Measurements from ENCODE around the gene TMEM26. TPM values are rescaled to one million over a fixed set of nuclear protein-coding genes. Genes with fewer than 3 reads are reported as not detected.

TMEM26 gene
- total and polyA plus RNA-seq, 12 donors = 0.06 to 0.88 (median 0.32) TPM

- H3K9me3 ChIP-seq = no peaks in the 10 kb centered on the region
- intact Hi-C loops (cut with DNase I) = no loop called here
- no peaks in the 10 kb centered on the region for H3K36me3 ChIP-seq
- WGBS, 2 donors = 7 to 8% methylated on average over 28 of the region's 28 CpGs
- H3K4me3 ChIP-seq = peak overlapping the region; percentile 19 to 63 (median 58)
- ATAC-seq (peak in 3 of 8 donors; percentile 17 to 48 (median 25)), DNase-seq (peak in 1 of 2 donors; percentile 23)
- peak overlapping the region in 1 of 10 donors; percentile 63 for H3K27ac ChIP-seq
- H3K4me1 ChIP-seq = peaks cover 0 to 24% (median 8%) of the 10 kb centered on the region in 9 donors
- H3K27me3 ChIP-seq = peaks cover 0 to 39% (median 22%) of the 10 kb centered on the region in 7 donors
- TF ChIP-seq, protein P1, sequence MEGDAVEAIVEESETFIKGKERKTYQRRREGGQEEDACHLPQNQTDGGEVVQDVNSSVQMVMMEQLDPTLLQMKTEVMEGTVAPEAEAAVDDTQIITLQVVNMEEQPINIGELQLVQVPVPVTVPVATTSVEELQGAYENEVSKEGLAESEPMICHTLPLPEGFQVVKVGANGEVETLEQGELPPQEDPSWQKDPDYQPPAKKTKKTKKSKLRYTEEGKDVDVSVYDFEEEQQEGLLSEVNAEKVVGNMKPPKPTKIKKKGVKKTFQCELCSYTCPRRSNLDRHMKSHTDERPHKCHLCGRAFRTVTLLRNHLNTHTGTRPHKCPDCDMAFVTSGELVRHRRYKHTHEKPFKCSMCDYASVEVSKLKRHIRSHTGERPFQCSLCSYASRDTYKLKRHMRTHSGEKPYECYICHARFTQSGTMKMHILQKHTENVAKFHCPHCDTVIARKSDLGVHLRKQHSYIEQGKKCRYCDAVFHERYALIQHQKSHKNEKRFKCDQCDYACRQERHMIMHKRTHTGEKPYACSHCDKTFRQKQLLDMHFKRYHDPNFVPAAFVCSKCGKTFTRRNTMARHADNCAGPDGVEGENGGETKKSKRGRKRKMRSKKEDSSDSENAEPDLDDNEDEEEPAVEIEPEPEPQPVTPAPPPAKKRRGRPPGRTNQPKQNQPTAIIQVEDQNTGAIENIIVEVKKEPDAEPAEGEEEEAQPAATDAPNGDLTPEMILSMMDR (IDR thresholded peaks at IDR 0.05) = no peak
These were observed 980 bp downstream of the TMEM26 start for GRCh38 chr10:61452151-61452651.

DNA sequence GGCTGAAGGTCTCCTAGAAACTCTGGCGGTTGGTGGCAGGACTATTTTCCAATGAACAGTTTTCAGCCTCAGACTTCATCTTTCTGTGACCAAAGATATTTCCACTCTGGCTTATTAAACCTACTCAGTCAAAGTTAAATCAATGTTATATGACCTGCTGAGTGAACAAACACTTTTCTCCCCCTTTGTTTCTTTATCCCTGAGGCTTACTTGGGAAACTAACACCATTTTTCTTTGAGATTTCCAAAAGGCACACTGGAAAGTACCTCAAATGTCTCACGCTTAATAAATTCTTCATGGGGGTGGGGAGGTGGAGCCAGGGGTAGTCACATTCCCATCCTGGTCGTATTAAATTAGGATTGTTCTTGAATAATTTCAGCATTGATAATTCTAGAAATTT, 1.8 kb downstream of the TMEM26 start:
- no peak overlapping the region for H3K27ac ChIP-seq
- 92 to 94% methylated on average over 3 of the region's 3 CpGs for WGBS, 2 donors
- no peak for ATAC-seq
- no peaks in the 10 kb centered on the region for H3K9me3 ChIP-seq
- DNase-seq = no peak
- intact Hi-C loops (cut with DNase I) = no loop called here
- H3K4me3 ChIP-seq = no peak overlapping the region
- TF ChIP-seq, protein P1 (IDR thresholded peaks at IDR 0.05) = no peak
- H3K4me1 ChIP-seq = peaks cover 0 to 22% (median 8%) of the 10 kb centered on the region in 9 donors
- H3K27me3 ChIP-seq = peaks cover 0 to 39% (median 22%) of the 10 kb centered on the region in 7 donors
- no peaks in the 10 kb centered on the region for H3K36me3 ChIP-seq

DNA sequence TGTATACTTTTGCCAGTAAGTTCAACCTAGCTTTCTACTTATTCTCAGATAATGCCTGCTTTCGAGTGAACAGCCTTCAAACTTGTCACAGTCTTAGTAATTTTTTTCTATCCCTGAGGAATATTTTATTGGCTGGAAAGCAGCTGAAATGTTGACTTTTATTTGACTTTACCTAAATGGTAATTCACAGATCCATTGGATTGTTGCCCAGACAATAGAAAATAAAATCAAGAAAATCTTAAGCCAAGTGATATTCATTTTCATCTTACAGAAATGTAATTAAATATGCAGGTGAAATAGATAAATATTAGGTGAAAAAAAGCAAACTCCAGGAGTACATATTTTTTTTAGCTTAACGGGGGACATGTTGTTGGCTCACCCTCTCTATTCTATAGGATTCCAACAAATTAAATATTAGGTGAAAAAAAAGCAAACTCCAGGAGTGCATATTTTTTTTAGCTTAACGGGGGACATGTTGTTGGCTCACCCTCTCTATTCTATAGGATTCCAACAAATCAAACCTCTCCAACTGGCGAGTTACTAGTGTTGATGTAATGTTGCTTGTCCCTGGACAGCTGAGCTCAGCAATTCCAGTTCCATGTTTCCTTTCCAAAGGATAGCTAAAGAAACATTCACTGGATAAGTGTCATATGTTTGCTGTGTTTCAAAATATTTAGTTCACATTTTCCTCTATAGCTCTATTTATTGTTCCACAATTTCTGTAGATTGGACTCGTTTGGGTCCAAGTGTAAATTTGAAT, 4.2 kb downstream of the TMEM26 start:
- WGBS, 2 donors = 69 to 70% methylated on average over 5 of the region's 5 CpGs
- peaks cover 0 to 19% (median 8%) of the 10 kb centered on the region in 9 donors for H3K4me1 ChIP-seq
- H3K4me3 ChIP-seq = no peak overlapping the region
- H3K36me3 ChIP-seq = no peaks in the 10 kb centered on the region
- intact Hi-C loops (cut with DNase I) = loop anchor here in 1 of 10 donors (10.0 kb wide), 1 partner anchor 624 kb away; no protein-coding TSS in a partner anchor
- TF ChIP-seq, protein P1 (IDR thresholded peaks at IDR 0.05) = no peak
- no peak for ATAC-seq
- no peak for DNase-seq
- no peak overlapping the region for H3K27ac ChIP-seq
- peaks cover 0 to 31% (median 22%) of the 10 kb centered on the region in 7 donors for H3K27me3 ChIP-seq
- no peaks in the 10 kb centered on the region for H3K9me3 ChIP-seq

DNA sequence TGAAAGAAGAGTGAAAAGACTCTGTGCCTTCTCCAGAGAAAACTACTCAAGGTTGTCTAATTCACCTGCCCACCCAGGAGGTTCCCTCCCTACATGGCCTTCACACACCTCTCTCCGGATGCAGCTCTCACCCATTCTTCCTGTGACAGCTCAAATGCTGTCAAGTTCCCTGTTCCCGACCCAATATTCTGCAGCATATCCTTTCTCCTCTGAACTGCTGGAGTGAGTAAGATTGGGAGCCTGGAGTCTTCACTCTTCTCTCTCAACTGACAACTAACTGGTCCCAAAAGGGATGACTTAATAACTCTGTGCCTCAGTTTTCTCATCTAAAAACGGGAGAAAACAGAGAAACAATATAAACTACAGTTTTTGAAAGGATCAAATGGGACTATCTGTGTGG, 5.1 kb downstream of the TMEM26 start:
- peaks cover 0 to 13% (median 2%) of the 10 kb centered on the region in 9 donors for H3K4me1 ChIP-seq
- DNase-seq (no peak), ATAC-seq (no peak)
- intact Hi-C loops (cut with DNase I) = loop anchor here in 1 of 10 donors (10.0 kb wide), 1 partner anchor 623 kb away; no protein-coding TSS in a partner anchor
- H3K9me3 ChIP-seq = no peaks in the 10 kb centered on the region
- TF ChIP-seq, protein P1 (IDR thresholded peaks at IDR 0.05) = no peak
- peaks cover 0 to 22% (median 13%) of the 10 kb centered on the region in 7 donors for H3K27me3 ChIP-seq
- H3K4me3 ChIP-seq = no peak overlapping the region
- 65 to 70% methylated on average over 3 of the region's 3 CpGs for WGBS, 2 donors
- no peaks in the 10 kb centered on the region for H3K36me3 ChIP-seq
- no peak overlapping the region for H3K27ac ChIP-seq
